Bronchial epithelial cell (primary cell): Measurements from ENCODE around the gene BEAN1. TPM values are rescaled to one million over a fixed set of nuclear protein-coding genes. Genes with fewer than 3 reads are reported as not detected.
"Not testable (repeated sequence)": the region's sequence is repeated elsewhere in the genome, so short reads cannot be mapped to it uniquely, and the experiment has no call there.

Experiments
- DNase-seq: peaks from one replicate; pipeline ENCODE4 v3.0.0-alpha.2; 2010; ENCODE audit warnings: low read depth
- FAIRE-seq: peaks from 2 replicates; lab custom pipeline; 2011; peaks lifted over from hg19 to GRCh38; lab: Jason Lieb, UNC
- H3K27me3 ChIP-seq: 2 replicates; pipeline ENCODE4 v1.5.1; 2011; ENCODE audit warnings: low read length; ENCODE audit not compliant: control insufficient read depth, insufficient read depth
- H3K36me3 ChIP-seq: 2 replicates; pipeline ENCODE4 v1.5.1; 2011; ENCODE audit warnings: low read length; ENCODE audit not compliant: control insufficient read depth, insufficient read depth
- H3K4me3 ChIP-seq: 2 replicates; pipeline ENCODE4 v1.5.1; 2011; ENCODE audit warnings: mild to moderate bottlenecking, low read depth, low read length, control low read depth
- total RNA-seq: library from RNA; depleted of rRNA; stranded (reverse); fragments of >200 nt; gene quantifications from 2 replicates; pipeline ENCODE4 v1.2.1, GENCODE V29; 2014
- TF ChIP-seq, protein P1 (sequence below): IDR thresholded peaks from 2 replicates; pipeline ENCODE4 v1.5.1; 2011; ENCODE audit warnings: mild to moderate bottlenecking, moderate library complexity, low read length, control low read depth, inconsistent platforms; ENCODE audit not compliant: insufficient read depth, severe bottlenecking

BEAN1 gene
- total RNA-seq, 1 donor from 2014 or later: not detected

DNA sequence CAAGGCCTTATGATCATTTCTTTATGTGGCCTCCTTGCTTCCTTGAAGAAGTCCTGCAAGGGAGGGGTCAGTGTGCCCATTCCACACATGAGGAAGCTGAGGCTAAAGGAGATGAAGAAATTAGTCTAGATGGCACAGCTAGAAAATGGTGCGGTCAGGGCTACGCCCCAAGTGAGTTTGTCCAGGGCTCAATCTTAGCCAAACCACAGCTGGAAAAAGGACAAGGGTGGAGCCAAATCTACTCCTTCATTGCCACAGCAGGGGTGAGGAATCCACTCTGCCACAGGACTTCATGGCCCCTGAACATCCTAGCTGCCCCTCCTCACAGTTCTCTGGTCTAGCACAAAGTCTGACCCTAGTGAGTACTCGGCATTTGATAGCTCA, 16.2 kb downstream of the BEAN1 start:
- FAIRE-seq (peak; percentile 52), DNase-seq (no peak)
- peaks cover 2% of the 10 kb centered on the region for H3K27me3 ChIP-seq
- H3K36me3 ChIP-seq: no peaks in the 10 kb centered on the region
- H3K4me3 ChIP-seq: no peak overlapping the region
- TF ChIP-seq, protein P1, sequence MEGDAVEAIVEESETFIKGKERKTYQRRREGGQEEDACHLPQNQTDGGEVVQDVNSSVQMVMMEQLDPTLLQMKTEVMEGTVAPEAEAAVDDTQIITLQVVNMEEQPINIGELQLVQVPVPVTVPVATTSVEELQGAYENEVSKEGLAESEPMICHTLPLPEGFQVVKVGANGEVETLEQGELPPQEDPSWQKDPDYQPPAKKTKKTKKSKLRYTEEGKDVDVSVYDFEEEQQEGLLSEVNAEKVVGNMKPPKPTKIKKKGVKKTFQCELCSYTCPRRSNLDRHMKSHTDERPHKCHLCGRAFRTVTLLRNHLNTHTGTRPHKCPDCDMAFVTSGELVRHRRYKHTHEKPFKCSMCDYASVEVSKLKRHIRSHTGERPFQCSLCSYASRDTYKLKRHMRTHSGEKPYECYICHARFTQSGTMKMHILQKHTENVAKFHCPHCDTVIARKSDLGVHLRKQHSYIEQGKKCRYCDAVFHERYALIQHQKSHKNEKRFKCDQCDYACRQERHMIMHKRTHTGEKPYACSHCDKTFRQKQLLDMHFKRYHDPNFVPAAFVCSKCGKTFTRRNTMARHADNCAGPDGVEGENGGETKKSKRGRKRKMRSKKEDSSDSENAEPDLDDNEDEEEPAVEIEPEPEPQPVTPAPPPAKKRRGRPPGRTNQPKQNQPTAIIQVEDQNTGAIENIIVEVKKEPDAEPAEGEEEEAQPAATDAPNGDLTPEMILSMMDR: no peak

DNA sequence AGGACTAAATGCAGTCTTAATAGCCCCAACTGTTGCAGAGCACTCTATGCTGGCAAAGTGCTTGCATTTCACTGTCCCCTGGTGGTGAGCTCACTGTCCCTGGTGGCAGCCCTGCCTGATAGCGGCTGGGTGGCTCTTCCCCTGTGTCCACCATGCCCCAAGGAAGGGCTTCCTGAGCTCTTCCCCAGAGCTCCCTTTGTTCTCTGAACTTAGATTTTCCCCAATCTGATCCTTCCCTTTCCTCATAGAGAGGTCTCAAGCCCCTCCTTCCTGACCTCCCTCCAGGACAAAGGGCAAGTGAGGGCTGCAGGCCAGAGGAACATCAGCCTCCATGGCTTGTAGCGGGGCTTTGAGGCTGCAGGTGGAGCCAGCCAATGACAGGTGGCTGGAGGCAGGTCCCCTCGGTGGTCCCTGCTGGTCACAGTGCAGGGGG, 17.0 kb downstream of the BEAN1 start:
- Histone ChIP-seq H3K4me3 (no peak overlapping the region), H3K27me3 (peaks cover 2% of the 10 kb centered on the region), H3K36me3 (no peaks in the 10 kb centered on the region)
- TF ChIP-seq, protein P1: no peak
- DNase-seq (no peak), FAIRE-seq (no peak)

DNA sequence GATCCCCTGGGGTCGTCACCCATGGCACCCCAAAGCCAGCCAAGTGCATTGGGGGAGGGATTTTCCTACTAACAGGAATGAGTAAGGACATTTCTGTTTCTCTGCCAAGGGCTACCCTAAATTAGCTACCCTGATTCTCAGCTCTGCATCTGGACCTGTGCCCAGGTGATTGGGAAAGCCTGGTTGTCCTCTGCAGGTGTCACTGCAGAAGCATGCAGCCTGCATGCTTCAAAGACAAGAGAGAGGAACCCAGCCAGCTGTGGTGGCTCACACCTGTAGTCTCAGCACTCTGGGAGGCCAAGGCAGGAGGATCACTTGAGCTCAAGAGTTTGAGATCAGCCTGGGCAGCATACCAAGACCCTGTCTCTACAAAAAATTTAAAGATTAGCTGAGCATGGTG, 19.6 kb downstream of the BEAN1 start:
- Histone ChIP-seq H3K4me3 (no peak overlapping the region), H3K27me3 (no peaks in the 10 kb centered on the region), H3K36me3 (no peaks in the 10 kb centered on the region)
- FAIRE-seq (no peak), DNase-seq (peak; percentile 15)
- TF ChIP-seq, protein P1: no peak

DNA sequence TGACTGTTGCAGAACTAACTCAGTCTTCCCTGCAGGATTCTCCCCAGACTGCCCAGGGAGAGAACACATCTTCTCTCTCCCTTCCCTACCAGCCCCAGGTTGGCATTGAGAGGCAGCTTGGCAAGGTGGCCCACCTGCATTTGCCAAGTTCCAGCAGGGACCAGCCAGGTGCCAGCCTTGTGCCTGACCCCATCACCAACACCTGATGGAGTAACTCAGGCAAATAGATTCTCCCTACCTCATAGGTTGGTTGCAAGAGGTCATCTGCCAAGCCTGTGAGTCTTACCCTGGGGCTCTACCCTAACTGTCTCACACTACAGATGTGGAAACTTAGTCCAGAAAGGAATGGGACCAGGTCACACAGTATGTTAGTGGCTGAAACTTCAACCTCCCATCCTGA, 20.4 kb downstream of the BEAN1 start:
- Histone ChIP-seq H3K36me3 (no peaks in the 10 kb centered on the region), H3K4me3 (no peak overlapping the region), H3K27me3 (no peaks in the 10 kb centered on the region)
- TF ChIP-seq, protein P1: no peak
- DNase-seq: no peak
- FAIRE-seq: no peak

DNA sequence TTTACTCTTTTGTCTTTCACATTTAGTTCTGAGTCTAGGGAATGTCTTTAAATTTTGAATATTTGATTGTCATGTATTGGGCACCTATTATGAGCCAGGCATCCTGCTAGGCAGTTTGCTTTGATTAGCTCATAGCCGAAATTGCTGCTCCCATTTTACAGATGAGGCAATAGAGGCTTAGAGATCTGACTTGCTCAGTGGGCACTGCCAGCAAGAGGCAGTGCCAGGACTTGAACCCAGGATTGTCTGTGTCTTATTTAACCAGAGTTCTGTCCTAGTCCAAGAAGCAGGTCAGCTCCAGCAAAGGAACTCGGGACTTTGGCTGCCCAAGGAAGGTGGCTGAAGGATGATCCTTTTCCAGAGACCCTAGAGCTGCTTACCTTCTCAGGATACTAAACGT, 24.5 kb downstream of the BEAN1 start:
- DNase-seq: no peak
- Histone ChIP-seq H3K27me3 (no peaks in the 10 kb centered on the region), H3K36me3 (no peaks in the 10 kb centered on the region), H3K4me3 (no peak overlapping the region)
- TF ChIP-seq, protein P1: no peak
- no peak for FAIRE-seq

DNA sequence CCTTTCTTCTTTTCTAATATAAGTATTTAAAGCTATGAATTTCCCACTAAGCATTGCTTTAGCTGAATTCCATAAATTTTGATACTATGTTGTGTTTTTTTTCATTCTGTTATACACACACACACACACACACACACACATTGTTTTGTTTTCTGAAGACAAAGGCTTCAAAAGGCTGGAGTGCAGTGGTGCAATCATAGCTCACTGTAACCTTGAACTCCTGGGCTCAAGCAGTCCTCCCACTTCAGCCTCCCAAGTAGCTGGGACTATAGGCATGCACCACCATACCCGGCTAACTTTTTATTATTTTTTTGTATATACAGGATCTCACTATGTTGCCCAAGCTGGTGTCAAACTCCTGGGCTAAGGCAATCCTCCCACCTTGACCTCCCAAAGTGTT, 26.1 kb downstream of the BEAN1 start:
- H3K27me3 ChIP-seq, H3K4me3 ChIP-seq, DNase-seq, H3K36me3 ChIP-seq, FAIRE-seq: not testable (repeated sequence)
